Prostate gland (tissue), 2 donors: ENCODE measurements around the gene TBC1D9B. TPM values are rescaled to one million over a fixed set of nuclear protein-coding genes. Genes with fewer than 3 reads are reported as not detected.

ENCODE experiments used
- DNase-seq: peaks from one replicate; pipeline ENCODE4 v3.0.0-alpha.2; 2019; ENCODE audit warnings: low spot score
- H3K27ac ChIP-seq, 2 donors: fragments of 200-600 bp; sonication (generic); 2 replicates each; pipeline ENCODE4 v1.5.1; 2017 to 2019
- H3K27me3 ChIP-seq: fragments of 200-600 bp; sonication (generic); replicated peaks from 2 replicates; pipeline ENCODE4 v1.5.1; 2019; ENCODE audit not compliant: insufficient read depth
- H3K36me3 ChIP-seq, 2 donors: fragments of 200-600 bp; sonication (generic); 1 replicate in 1 of 2; 2 replicates in 1 of 2; pipeline versions ENCODE4 v1.5.1 to v1.8.1; 2017 to 2019
- H3K4me1 ChIP-seq: fragments of 200-600 bp; sonication (generic); replicated peaks from 2 replicates; pipeline ENCODE4 v1.5.1; 2019
- H3K4me3 ChIP-seq, 2 donors: fragments of 200-600 bp; sonication (generic); 2 replicates each; pipeline ENCODE4 v1.5.1; 2017 to 2019
- H3K9me3 ChIP-seq: fragments of 200-600 bp; sonication (generic); 2 replicates; pipeline ENCODE4 v1.5.1; 2017
- POLR2A ChIP-seq: fragments of 450-650 bp; IDR thresholded peaks from one replicate; pipeline ENCODE4 v1.6.1; 2016; ENCODE audit warnings: antibody characterized with exemption, mild to moderate bottlenecking
- POLR2AphosphoS5 ChIP-seq: sonication (generic); formaldehyde crosslinking; IDR thresholded peaks from one replicate; pipeline ENCODE4 v1.6.1; 2017; ENCODE audit warnings: antibody characterized with exemption
- WGBS: methylation state at CpG from one replicate; pipeline ENCODE4 v1.1.5; 2018; 5-methylcytosine and 5-hydroxymethylcytosine counted together
- intact Hi-C: fragments of 100-400 bp; cut with DNase I; formaldehyde crosslinking; loops from one replicate; pipeline ENCODE4 v1.14.2; 2022
- total RNA-seq, 2 donors: library from RNA; depleted of rRNA; stranded (reverse); fragments of >200 nt; gene quantifications; one replicate each; pipeline ENCODE4 v1.1.0, GENCODE V29; 2016
- TF ChIP-seq, protein P1 (sequence below), 4 experiments: fragments of 200-600 bp in 2 of 4; fragments of 450-650 bp in 2 of 4; sonication (generic) in 2 of 4; IDR thresholded peaks; 1 replicate in 3 of 4; 2 replicates in 1 of 4; pipeline ENCODE4 v1.5.1; 2016 to 2019; ENCODE audit warnings: antibody characterized with exemption in 4 of 4, mild to moderate bottlenecking in 2 of 4, moderate library complexity in 2 of 4

Gene TBC1D9B
- total RNA-seq, 2 donors from 2014 or later: 64.1 to 163 TPM

DNA sequence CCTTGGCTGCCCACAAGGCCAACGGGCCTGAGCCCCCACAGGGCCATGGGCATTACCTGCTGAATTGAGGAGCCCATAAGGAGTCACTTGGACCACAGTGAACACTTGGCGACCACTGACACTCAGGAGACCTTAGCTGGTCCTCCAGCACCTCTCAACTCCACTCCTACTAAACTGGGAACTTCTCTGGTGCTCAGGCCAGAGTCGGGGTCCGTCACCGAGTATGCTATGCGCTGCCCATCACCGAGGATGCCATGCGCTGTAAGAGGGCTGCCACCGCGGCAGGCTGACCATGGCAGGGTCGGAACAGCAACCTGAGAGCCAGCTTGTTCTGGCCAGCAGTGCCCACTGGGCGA is 87.6 kb downstream of the TBC1D9B start:
- intact Hi-C loops: loop anchor here (2.0 to 5.0 kb wide), 3 partner anchors 13 to 123 kb away; partner anchors contain the start of genes CANX, MGAT4B and MRNIP
- Histone ChIP-seq H3K27me3 (no peaks in the 10 kb centered on the region), H3K4me1 (peaks cover 29% of the 10 kb centered on the region), H3K9me3 (no peaks in the 10 kb centered on the region), H3K4me3 (peak overlapping the region; percentile 98 to 100), H3K36me3 (peaks cover 17% of the 10 kb centered on the region in 2 donors), H3K27ac (peak overlapping the region; percentile 100)
- TF ChIP-seq POLR2A (no peak), POLR2AphosphoS5 (no peak)
- TF ChIP-seq, protein P1, sequence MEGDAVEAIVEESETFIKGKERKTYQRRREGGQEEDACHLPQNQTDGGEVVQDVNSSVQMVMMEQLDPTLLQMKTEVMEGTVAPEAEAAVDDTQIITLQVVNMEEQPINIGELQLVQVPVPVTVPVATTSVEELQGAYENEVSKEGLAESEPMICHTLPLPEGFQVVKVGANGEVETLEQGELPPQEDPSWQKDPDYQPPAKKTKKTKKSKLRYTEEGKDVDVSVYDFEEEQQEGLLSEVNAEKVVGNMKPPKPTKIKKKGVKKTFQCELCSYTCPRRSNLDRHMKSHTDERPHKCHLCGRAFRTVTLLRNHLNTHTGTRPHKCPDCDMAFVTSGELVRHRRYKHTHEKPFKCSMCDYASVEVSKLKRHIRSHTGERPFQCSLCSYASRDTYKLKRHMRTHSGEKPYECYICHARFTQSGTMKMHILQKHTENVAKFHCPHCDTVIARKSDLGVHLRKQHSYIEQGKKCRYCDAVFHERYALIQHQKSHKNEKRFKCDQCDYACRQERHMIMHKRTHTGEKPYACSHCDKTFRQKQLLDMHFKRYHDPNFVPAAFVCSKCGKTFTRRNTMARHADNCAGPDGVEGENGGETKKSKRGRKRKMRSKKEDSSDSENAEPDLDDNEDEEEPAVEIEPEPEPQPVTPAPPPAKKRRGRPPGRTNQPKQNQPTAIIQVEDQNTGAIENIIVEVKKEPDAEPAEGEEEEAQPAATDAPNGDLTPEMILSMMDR (IDR thresholded peaks at IDR 0.05): no peak
- DNase-seq: no peak
- WGBS: 27% methylated on average over 7 of the region's 12 CpGs

- Histone ChIP-seq H3K9me3 (no peaks in the 10 kb centered on the region), H3K4me1 (peaks cover 27% of the 10 kb centered on the region), H3K27me3 (no peaks in the 10 kb centered on the region), H3K36me3 (peaks cover 11% of the 10 kb centered on the region in 2 donors), H3K27ac (peak overlapping the region; percentile 100), H3K4me3 (peak overlapping the region; percentile 33 to 98)
- intact Hi-C loops: loop anchor here (2.0 to 5.0 kb wide), 3 partner anchors 13 to 122 kb away; partner anchors contain the start of genes CANX, MGAT4B and MRNIP
- peak; percentile 59 for DNase-seq
- 20% methylated on average over 26 of the region's 26 CpGs for WGBS
- TF ChIP-seq POLR2A: peak; percentile 18
- TF ChIP-seq, protein P1 (IDR thresholded peaks at IDR 0.05): no peak
Measured at GRCh38 chr5:179819296-179820126, 88.2 kb downstream of the TBC1D9B start.

DNA sequence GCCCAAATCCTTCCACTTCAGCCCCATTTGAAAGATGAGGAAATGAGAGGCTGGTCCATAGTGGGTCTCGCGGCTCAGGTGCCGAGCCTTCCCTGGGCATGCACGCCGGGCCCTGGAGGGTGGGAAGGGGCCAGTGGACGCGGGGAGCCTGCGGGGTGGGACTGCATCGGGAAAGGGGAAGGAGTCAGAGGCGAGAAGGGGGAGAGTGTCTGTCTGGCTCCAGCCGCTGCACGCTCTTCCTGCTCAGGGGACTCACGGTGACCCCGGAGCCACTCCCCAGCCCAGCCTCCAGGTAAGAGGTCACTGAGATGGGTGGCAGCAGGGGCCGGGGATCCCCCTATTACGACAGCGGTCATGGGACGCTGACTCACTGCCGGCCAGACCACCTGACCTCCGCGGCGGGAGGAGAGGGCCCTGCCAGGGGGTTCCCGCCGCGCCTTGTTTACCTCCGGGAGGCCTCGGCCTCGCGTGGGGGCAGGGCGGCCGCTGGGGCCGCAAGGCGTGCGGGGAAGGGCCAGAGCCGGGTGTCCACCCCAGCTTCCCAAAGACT is 88.9 kb downstream of the TBC1D9B start:
- no peaks in the 10 kb centered on the region for H3K9me3 ChIP-seq
- intact Hi-C loops: no loop called here
- H3K27ac ChIP-seq: peak overlapping the region; percentile 100
- peak; percentile 96 for DNase-seq
- TF ChIP-seq, protein P1 (IDR thresholded peaks at IDR 0.05): no peak
- TF ChIP-seq POLR2AphosphoS5 (peak; percentile 99), POLR2A (peak; percentile 81)
- no peaks in the 10 kb centered on the region for H3K27me3 ChIP-seq
- H3K36me3 ChIP-seq: peaks cover 4% of the 10 kb centered on the region in 2 donors
- H3K4me3 ChIP-seq: peak overlapping the region; percentile 27 to 33
- peaks cover 20% of the 10 kb centered on the region for H3K4me1 ChIP-seq
- under 1% methylated on average over 33 of the region's 35 CpGs for WGBS

DNA sequence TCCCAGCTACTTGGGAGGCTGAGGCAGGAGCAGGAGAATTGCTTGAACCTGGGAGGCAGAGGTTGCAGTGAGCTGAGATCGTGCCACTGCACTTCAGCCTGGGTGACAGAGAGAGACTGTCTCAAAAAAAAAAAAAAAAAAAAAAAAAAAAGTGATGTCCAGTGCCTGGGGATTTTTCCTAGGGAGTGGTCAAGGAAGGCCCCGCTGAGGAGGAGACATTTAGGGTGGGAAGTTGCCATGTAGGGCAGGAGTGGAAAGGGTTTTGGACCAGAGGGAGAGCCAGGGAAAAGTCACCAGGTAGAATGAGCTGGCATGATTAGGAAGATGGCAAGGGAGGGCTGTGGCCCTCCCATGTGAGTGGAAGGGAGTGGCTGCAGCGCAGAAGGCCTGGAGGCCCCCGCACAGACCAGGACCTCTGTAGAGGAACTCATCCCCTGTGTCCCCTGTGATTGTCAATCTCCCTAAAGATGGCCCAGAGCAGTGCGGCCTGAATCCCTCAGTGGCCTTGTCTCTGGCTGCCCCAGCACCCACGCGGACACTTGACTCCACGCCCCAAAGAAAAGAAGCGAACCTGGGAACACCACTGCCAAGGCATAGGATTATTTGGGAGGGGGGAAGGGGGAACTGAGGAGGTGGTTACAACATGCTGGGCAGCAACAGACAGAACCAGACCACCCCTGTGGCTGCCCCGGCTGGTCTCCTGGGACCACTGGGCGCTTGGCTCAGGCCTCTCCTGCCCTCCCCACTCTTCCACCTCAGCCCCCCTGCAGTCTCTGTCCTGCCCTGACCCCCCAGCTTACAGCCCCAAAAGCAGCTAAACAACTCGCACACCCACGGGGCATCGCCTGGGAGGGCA is 89.6 kb downstream of the TBC1D9B start:
- H3K27ac ChIP-seq: peak overlapping the region; percentile 100
- no peak for TF ChIP-seq POLR2AphosphoS5
- TF ChIP-seq POLR2A: no peak
- intact Hi-C loops: no loop called here
- peak overlapping the region; percentile 27 to 33 for H3K4me3 ChIP-seq
- peaks cover 16% of the 10 kb centered on the region for H3K4me1 ChIP-seq
- no peaks in the 10 kb centered on the region for H3K36me3 ChIP-seq
- no peaks in the 10 kb centered on the region for H3K9me3 ChIP-seq
- 62% methylated on average over 14 of the region's 14 CpGs for WGBS
- no peaks in the 10 kb centered on the region for H3K27me3 ChIP-seq
- DNase-seq: no peak

- TF ChIP-seq POLR2A (no peak), POLR2AphosphoS5 (no peak)
- TF ChIP-seq, protein P1 (IDR thresholded peaks at IDR 0.05): no peak
- peaks cover 13% of the 10 kb centered on the region for H3K4me1 ChIP-seq
- 88% methylated on average over 8 of the region's 8 CpGs for WGBS
- intact Hi-C loops: no loop called here
- H3K9me3 ChIP-seq: no peaks in the 10 kb centered on the region
- peak overlapping the region; percentile 65 to 70 for H3K27ac ChIP-seq
- DNase-seq: no peak
- H3K4me3 ChIP-seq: peak overlapping the region; percentile 43 to 48
- no peaks in the 10 kb centered on the region for H3K27me3 ChIP-seq
- no peaks in the 10 kb centered on the region for H3K36me3 ChIP-seq
Measured at GRCh38 chr5:179817470-179817840, 90.2 kb downstream of the TBC1D9B start.
